Frontal cortex (tissue), 4 donors: Measurements from ENCODE around the gene CTNND2. TPM values are rescaled to one million over a fixed set of nuclear protein-coding genes. Genes with fewer than 3 reads are reported as not detected.

Experiments used
- DNase-seq, 2 donors: peaks; one replicate each; pipeline ENCODE4 v3.0.0; 2012; ENCODE audit warnings: low spot score in 2 of 2
- FAIRE-seq: peaks from 2 replicates; lab custom pipeline; 2012; peaks lifted over from hg19 to GRCh38; lab: Jason Lieb, UNC
- total RNA-seq: library from RNA; depleted of rRNA; stranded (reverse); fragments of >200 nt; gene quantifications from one replicate; pipeline ENCODE4 v1.2.3, GENCODE V29; 2014
- donor health status: control.
- donor health status: control.
- donor health status: control.

CTNND2 gene
- total RNA-seq, 1 donor from 2014 or later = 74.2 TPM

DNA sequence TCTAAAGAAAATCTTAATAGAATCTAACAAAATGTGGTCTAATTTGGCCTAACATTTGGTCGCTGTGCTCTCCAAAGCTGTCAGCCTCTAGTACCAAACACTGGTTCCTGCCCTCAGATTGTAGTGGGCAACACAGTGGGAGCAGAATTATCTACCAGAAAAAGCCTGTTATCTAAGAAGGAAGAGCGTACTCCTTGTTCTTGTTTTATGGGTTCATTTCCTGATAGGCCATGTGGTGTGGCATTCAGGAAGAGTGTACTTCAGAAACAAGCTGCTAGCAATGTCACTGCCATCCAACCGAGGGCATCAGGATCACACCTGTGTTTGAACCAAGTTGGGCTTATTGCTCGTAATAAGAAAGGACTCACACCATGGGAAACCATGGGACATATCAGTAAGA is 655.3 kb downstream of the CTNND2 start:
- DNase-seq = no peak
- no peak for FAIRE-seq

DNA sequence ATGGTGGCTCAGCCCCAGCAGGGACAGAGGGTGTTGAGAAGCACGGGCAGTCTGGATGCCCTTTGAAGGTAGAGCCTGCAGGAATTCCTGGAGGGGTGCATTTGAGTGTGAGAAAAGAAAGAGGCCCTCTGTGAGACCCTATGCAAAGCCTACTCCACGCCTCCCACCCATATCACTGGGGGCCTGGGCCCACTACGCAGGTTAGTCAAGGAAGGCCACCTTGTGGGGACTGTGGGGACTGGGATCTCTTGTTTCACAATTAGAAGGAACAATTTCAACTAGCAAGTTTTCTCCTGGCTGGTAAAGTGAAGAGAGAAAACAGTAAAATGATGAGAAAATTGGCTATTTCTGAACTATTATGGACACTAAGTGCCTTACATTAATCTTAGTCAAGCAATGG is 657.0 kb downstream of the CTNND2 start:
- DNase-seq = no peak
- no peak for FAIRE-seq

DNA sequence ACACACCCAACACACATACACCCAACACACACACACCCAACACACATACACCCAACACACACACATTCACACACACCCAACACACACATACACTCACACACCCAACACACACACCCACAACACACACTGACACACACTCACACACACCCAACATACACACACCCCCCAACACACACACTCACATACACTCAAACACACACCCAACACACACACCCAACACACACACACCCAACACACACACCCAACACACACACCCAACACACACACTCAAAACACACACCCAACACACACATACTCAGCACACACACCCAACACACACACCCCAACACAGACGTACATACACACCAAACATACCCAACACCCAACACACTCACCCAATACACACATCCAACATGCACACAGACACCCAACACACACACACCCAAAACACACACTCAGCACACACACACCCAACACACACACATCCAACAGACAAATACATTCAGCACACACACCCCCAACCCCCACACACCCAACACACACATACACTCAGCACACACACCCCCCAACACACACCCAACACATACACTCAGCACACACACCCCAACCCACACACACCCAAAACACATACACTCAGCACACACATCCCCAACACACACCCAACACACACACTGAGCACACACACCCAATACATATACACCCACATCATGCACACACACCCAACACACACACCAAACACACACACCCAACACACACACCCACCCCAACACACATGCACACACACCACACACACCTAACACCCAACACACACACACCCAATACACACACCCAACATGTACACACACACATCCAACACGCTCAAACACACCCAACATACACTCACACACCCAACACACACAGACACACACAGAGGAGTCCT is 663.7 kb downstream of the CTNND2 start:
- DNase-seq (no peak), FAIRE-seq (no peak)

GRCh38 chr5:11239261-11240015 is 664.8 kb downstream of the CTNND2 start:
- DNase-seq = no peak
- FAIRE-seq = no peak

- DNase-seq (no peak), FAIRE-seq (no peak)
Measured at GRCh38 chr5:11234501-11234911, 669.7 kb downstream of the CTNND2 start.

GRCh38 chr5:11230890-11231289 is 673.4 kb downstream of the CTNND2 start:
- FAIRE-seq = no peak
- no peak for DNase-seq

DNA sequence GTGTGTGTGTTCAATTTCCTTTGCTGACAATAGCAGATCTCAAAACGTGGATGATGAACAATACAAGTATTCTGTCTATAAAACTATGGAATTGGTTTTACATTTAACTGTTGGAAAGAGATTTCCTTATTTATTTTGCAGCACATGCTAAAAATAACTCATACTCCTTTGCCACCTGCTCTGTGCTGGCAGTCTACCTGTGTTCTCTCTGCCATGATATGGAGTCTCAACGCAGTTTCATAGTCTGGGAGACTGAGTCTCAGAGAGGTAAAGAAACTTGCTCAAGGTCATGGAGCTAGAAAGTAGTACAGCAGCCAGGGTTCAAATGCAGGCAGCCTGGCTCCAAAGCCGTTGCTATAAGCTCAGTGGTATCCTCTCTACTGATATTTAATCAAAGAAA is 677.2 kb downstream of the CTNND2 start:
- DNase-seq (no peak), FAIRE-seq (no peak)

DNA sequence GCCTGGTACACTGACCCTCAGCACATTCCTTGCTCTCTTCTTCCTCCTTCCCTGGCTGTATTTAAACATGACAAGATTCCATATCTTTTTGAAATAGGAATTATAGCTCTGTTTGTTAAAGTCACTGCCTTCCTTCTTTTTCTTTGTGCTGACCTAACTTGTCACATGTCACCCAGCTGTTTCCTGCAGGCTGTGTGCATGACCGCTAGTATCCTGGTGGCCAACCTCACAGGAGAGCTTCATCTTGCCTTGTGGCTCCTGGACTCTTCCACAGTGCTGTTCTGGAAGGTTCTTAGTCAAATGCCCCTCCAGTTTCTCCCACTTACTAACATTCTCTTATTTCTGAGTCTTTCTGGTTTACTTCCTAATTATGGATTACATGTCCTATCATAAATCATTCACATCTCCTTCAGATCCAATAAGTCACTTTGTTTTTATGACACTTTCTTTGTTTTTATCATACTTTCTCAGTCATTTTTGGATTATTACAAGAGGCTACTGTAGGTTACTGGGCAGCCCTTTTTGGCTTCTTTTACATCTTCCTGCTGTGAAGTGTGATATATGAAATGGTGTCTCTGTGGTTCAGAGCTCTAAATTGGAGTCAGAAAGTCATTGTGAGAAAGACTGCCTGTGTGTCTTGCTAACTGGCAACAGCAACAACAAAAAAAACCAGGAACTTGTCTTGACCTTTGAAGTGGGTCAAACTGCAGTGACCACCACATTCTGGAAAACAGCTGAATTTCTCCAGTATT is 679.6 kb downstream of the CTNND2 start:
- no peak for FAIRE-seq
- DNase-seq = no peak

DNA sequence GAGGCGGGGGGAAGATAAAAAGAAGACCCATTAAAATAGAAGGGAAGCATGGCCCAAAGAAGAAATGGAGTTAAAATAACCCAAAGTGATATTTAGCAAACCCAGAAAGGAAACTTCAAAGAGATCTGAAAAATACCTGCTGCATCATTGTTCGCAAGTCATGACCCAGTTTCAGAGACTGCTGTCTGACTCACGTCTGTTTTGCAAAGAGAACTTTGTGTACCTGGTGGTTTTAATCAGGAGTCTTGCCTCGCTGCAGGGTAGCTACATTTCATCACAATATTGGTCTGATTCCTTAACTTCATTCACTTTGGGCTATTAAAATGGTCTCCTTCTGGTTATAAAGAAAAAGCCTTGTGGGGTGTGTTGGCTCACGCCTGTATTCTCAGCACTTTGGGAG is 682.1 kb downstream of the CTNND2 start:
- no peak for FAIRE-seq

DNA sequence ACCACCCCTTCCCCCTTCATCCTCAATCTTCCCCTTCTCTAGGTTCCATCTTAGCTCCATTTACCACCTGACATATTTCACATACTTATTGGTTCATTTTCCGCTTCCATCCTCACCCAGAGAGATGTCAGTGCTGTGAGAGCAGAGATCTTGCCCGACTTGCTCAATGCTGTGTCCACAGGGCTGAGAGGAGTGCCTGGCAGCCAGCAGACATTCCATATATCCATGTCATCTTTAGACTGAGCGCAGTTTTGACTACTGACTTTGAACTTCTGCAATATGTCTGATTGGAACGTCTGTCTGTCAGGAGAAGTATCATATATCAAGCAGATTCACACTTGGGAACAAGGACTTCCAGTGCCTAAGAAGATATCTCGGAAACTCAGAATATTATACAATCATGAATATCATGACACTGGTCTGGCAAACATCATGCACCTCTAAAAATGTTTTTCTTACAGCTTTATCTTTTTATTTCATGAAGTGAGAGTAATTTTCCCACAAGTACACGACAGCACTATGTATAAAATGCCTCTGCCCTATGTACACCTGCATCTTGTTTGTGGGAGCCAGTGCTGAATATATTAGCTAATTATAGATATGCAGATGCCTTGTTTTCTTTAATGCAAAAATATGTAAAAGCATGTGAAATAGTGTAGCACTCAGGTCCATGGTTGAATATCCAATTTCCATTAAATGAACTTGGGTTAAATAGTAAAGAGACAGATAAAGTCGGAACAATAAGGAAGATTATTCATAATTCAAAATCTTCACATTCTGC is 689.2 kb downstream of the CTNND2 start:
- FAIRE-seq = no peak
- no peak for DNase-seq

More for the DNA sequence above, 682.1 kb downstream of the CTNND2 start:
- DNase-seq = no peak

GRCh38 chr5:11212706-11213105 is 691.5 kb downstream of the CTNND2 start:
- FAIRE-seq (no peak), DNase-seq (no peak)

- DNase-seq (no peak), FAIRE-seq (no peak)
Measured at GRCh38 chr5:11197726-11198125, 706.5 kb downstream of the CTNND2 start.

GRCh38 chr5:11191673-11192072 is 712.6 kb downstream of the CTNND2 start:
- FAIRE-seq (no peak), DNase-seq (no peak)

DNA sequence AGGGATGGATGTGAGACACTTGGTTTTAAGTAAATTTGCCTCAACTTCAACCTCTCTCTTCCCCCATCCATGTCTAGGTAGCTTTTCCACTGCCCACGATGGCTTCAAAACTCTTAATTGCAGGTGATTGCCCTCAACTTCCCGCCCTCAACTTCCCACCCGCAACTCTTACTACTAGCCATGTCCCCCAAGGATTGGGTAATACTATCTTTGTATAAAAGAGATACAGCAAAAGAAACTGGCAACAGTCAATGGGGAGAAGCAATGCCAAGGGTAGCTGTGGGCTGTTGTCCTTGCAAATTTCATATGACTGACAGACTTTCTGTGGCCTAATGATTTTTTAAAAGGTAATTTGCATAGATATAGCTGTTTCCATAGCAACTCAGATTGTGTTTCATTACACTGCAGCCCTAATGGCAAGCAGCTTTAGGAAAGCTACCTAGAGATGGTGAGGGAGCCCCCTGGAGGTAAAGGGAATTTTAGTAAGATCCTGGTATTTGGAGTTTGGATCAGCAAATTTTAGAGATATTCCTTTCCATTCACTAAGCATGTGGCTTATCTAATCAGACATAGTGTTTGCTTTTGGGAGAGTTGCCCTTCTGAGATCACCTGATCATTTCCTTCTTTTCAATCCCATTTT is 721.7 kb downstream of the CTNND2 start:
- DNase-seq (peak in 1 of 2 donors; percentile 29), FAIRE-seq (no peak)

DNA sequence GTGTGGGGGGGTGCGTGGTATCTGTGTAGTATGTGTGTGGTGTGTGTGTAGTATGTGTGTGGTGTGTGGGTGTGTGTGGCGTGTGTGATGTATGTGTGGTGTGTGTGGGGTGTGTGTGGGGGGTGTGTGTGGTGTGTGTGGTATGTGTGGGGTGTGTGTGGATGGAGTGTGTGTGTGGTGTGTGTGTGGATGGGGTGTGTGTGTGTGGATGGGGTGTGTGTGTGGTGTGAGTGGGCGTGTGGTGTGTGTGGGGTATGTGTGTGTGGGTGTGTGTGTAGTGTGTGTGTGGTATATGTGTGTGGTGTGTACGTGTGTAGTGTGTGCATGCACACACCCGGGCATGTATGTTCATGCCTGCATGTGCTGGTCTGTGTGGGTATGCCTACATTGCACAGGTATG is 722.3 kb downstream of the CTNND2 start:
- DNase-seq = no peak
- FAIRE-seq = no peak

DNA sequence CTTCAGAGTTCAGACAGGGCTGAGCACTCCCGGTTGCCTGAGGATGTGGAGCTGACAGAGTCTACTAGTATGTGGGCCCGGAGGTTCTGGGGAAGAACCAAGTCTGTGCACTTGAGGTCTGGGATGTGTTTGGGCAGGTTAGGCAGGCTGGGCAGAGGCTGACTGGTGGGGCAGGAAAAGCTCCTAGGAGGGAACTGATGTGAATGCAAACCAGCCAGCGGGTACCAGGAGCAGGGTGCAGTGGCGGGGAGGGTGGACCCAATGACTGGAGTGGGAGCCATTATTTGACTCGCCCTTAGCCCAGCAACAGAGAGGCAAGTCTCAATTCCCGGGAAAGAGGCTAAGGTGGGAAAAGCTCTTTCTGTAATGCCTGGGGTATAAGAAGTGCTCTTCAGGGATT is 723.4 kb downstream of the CTNND2 start:
- DNase-seq (no peak), FAIRE-seq (no peak)

DNA sequence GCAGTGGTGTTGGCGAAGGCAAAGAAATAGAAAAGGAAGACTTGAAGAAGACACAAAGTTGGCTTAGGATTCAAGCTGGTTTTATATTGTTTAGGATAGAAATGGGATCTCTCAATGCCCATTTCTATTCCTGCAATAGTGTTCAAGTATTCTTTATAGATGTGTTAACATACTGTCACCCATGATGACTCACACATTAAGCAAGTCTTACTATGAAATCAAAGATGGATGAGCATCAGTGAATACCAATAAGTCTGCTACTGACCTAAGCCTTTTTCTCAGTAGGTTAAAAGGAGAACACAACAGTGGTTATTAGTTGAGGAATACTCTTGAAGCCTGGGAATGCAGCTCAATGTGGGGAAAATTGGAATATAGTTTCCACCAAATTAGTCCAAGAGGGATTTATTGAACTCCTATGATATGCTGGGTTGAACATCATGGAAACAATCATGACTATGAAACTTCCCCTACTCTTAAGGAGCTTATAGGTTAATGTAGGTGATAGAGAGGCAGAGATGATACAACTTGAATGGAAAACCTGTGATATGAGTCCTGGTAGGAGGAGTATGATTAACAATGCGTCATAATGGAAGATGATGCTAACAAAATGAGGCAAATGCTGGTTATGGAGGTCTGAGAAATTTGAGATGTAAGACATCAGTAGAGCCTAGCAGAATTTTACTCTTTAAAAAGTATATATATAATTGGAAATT is 726.1 kb downstream of the CTNND2 start:
- FAIRE-seq = no peak
- no peak for DNase-seq

- no peak for FAIRE-seq
Measured at GRCh38 chr5:11174591-11174990, 729.7 kb downstream of the CTNND2 start.

DNA sequence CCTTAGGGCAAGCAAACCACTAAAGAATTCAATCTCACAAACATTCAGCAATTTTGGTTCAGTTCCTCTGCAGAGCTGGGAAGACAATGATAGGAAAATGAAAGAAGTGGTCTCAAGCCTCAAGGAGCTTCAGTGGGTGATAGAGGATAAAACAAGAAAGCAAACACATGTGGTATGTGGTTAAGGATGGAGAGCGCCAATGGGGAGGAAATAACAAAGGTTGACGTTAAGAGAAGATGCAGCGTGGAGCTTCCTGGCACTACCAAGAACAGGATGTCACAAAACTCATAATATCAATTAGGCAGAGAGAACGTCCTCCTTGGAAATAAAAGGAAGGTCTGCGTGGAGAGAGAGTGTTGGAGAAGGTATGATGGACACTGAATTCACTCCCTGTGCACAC is 731.8 kb downstream of the CTNND2 start:
- no peak for FAIRE-seq

More at GRCh38 chr5:11174591-11174990, 729.7 kb downstream of the CTNND2 start:
- DNase-seq = no peak

More for the DNA sequence above, 731.8 kb downstream of the CTNND2 start:
- DNase-seq = no peak
